PC-3 (cell line): ENCODE results near the gene RBM20. TPM values are rescaled to one million over a fixed set of nuclear protein-coding genes. Genes with fewer than 3 reads are reported as not detected.

Source experiments
- ATAC-seq: fragments of 200-7000 bp; cut with Tn5 transposase; 2 replicates; pipeline ENCODE4 v1.9.1; 2020; ENCODE audit warnings: mild to moderate bottlenecking, moderate library complexity
- BruUV-seq: library from RNA; stranded (reverse); fragments of 400-500 nt; replicated peaks from 2 replicates; lab custom pipeline; 2021; lab: Mats Ljungman, UMichigan
- CTCF ChIA-PET: fragments of 300-600 bp; sonication (Branson Sonifier 250); formaldehyde crosslinking; loops from one replicate; lab custom pipeline; 2022; ENCODE audit warnings: antibody characterized with exemption; lab: Charles Lee
- POLR2A ChIA-PET: fragments of 300-600 bp; sonication (Branson Sonifier 250); formaldehyde crosslinking; loops from one replicate; lab custom pipeline; 2022; ENCODE audit warnings: antibody characterized with exemption; ENCODE audit not compliant: unreplicated experiment; lab: Charles Lee
- DNase-seq: peaks from one replicate; pipeline ENCODE4 v3.0.0-alpha.2; 2015
- H2AFZ ChIP-seq: fragments of 300-600 bp; sonication (generic); 2 replicates; pipeline ENCODE4 v1.6.0; 2016; ENCODE audit warnings: antibody characterized with exemption, low read length
- H3F3A ChIP-seq: fragments of 300-600 bp; sonication (generic); one replicate; pipeline ENCODE4 v1.6.0; 2017; ENCODE audit warnings: antibody characterized with exemption, low read length, control low read depth, mild to moderate bottlenecking; ENCODE audit not compliant: unreplicated experiment
- H3K27ac ChIP-seq: fragments of 300-600 bp; sonication (generic); 2 replicates; pipeline ENCODE4 v1.5.1; 2016; ENCODE audit warnings: mild to moderate bottlenecking, low read length
- H3K27me3 ChIP-seq: fragments of 300-600 bp; sonication (generic); 2 replicates; pipeline ENCODE4 v1.6.1; 2016; ENCODE audit warnings: low read length, mixed read lengths
- H3K36me3 ChIP-seq: fragments of 300-600 bp; sonication (generic); 2 replicates; pipeline ENCODE4 v1.6.1; 2016; ENCODE audit warnings: low read depth, mixed run types, low read length, mixed read lengths
- H3K4me1 ChIP-seq: fragments of 300-600 bp; sonication (generic); 2 replicates; pipeline ENCODE4 v1.5.1; 2016; ENCODE audit warnings: low read length; ENCODE audit not compliant: insufficient read depth
- H3K4me2 ChIP-seq: fragments of 300-600 bp; sonication (generic); 2 replicates; pipeline ENCODE4 v1.6.0; 2016; ENCODE audit warnings: low read length
- H3K4me3 ChIP-seq: fragments of 300-600 bp; sonication (generic); 2 replicates; pipeline ENCODE4 v1.5.1; 2016; ENCODE audit warnings: mild to moderate bottlenecking, low read length, mixed read lengths
- H3K79me2 ChIP-seq: fragments of 300-600 bp; sonication (generic); 2 replicates; pipeline ENCODE4 v1.6.1; 2017; ENCODE audit warnings: low read length, mixed read lengths
- H3K9ac ChIP-seq: fragments of 300-600 bp; sonication (generic); 2 replicates; pipeline ENCODE4 v1.6.0; 2016; ENCODE audit warnings: mild to moderate bottlenecking, low read length
- H3K9me2 ChIP-seq: fragments of 300-600 bp; sonication (generic); replicated peaks from 2 replicates; pipeline ENCODE4 v1.6.1; 2016; ENCODE audit warnings: mixed run types, low read length, mixed read lengths
- H3K9me3 ChIP-seq: fragments of 300-600 bp; sonication (generic); 2 replicates; pipeline ENCODE4 v1.6.1; 2016; ENCODE audit warnings: low read length, mixed read lengths
- H4K20me1 ChIP-seq: fragments of 300-600 bp; sonication (generic); 2 replicates; pipeline ENCODE4 v1.6.1; 2016; ENCODE audit warnings: low read length, mixed read lengths
- EZH2 ChIP-seq: fragments of 300-600 bp; sonication (generic); IDR thresholded peaks from one replicate; pipeline ENCODE4 v1.6.1; 2017; ENCODE audit warnings: antibody characterized with exemption, mild to moderate bottlenecking, low read length; ENCODE audit not compliant: unreplicated experiment
- EZH2phosphoT487 ChIP-seq: fragments of 300-600 bp; sonication (generic); IDR thresholded peaks from 2 replicates; pipeline ENCODE4 v1.6.1; 2018; ENCODE audit warnings: mild to moderate bottlenecking, antibody characterized with exemption, low read length, borderline replicate concordance
- intact Hi-C: fragments of 100-400 bp; cut with micrococcal nuclease; formaldehyde crosslinking; loops from 2 replicates; pipeline ENCODE4 v1.9.0; 2023
- total RNA-seq: library from RNA; depleted of rRNA; stranded (reverse); fragments of >200 nt; gene quantifications from 2 replicates; pipeline ENCODE4 v1.2.3, GENCODE V29; 2014
- TF ChIP-seq, protein P1 (sequence below): fragments of 300-600 bp; sonication (generic); conservative IDR thresholded peaks from 2 replicates; pipeline ENCODE4 v1.5.1; 2017; ENCODE audit warnings: antibody characterized with exemption, low read depth, mild to moderate bottlenecking, low read length

RBM20 gene
- total RNA-seq, 1 experiment from 2014 or later = 0.40 TPM

DNA sequence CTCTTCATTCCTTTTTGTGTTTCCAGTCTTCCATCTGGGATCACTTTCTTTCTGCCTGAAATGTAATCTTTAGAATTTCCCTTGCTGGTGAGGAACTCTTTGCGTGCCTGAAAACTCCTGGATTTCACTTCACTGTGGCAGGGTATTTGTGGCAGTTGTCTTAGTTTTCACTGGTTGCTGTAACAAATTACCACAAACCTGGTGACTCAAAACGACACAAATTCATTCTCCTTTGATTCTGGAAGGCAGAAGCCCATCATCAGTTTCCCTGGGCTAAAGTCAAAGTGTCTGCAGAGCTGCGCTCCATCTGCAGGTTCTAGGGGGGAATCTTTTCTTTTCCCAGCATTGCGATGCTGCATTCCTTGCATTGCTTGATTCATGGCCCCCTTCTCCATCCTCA, 109.3 kb downstream of the RBM20 start:
- TF ChIP-seq, protein P1, sequence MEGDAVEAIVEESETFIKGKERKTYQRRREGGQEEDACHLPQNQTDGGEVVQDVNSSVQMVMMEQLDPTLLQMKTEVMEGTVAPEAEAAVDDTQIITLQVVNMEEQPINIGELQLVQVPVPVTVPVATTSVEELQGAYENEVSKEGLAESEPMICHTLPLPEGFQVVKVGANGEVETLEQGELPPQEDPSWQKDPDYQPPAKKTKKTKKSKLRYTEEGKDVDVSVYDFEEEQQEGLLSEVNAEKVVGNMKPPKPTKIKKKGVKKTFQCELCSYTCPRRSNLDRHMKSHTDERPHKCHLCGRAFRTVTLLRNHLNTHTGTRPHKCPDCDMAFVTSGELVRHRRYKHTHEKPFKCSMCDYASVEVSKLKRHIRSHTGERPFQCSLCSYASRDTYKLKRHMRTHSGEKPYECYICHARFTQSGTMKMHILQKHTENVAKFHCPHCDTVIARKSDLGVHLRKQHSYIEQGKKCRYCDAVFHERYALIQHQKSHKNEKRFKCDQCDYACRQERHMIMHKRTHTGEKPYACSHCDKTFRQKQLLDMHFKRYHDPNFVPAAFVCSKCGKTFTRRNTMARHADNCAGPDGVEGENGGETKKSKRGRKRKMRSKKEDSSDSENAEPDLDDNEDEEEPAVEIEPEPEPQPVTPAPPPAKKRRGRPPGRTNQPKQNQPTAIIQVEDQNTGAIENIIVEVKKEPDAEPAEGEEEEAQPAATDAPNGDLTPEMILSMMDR = no peak
- TF ChIP-seq EZH2phosphoT487 = no peak
- TF ChIP-seq EZH2 = no peak
- CTCF ChIA-PET = no interaction called here
- no peak overlapping the region for H3K4me3 ChIP-seq
- no TSS peak for BruUV-seq
- no peaks in the 10 kb centered on the region for H3K9me3 ChIP-seq
- ATAC-seq (no peak), DNase-seq (no peak)
- POLR2A ChIA-PET = no interaction called here
- no peaks in the 10 kb centered on the region for H3K27me3 ChIP-seq
- no peak overlapping the region for H3K27ac ChIP-seq
- H3F3A ChIP-seq = no peaks in the 10 kb centered on the region
- no peak overlapping the region for H3K4me2 ChIP-seq
- no peak overlapping the region for H3K9ac ChIP-seq
- H3K36me3 ChIP-seq = no peaks in the 10 kb centered on the region
- no peaks in the 10 kb centered on the region for H3K79me2 ChIP-seq
- no peaks in the 10 kb centered on the region for H3K9me2 ChIP-seq
- intact Hi-C loops = no loop called here
- H2AFZ ChIP-seq = no peak overlapping the region
- no peaks in the 10 kb centered on the region for H4K20me1 ChIP-seq
- H3K4me1 ChIP-seq = peaks cover 9% of the 10 kb centered on the region

DNA sequence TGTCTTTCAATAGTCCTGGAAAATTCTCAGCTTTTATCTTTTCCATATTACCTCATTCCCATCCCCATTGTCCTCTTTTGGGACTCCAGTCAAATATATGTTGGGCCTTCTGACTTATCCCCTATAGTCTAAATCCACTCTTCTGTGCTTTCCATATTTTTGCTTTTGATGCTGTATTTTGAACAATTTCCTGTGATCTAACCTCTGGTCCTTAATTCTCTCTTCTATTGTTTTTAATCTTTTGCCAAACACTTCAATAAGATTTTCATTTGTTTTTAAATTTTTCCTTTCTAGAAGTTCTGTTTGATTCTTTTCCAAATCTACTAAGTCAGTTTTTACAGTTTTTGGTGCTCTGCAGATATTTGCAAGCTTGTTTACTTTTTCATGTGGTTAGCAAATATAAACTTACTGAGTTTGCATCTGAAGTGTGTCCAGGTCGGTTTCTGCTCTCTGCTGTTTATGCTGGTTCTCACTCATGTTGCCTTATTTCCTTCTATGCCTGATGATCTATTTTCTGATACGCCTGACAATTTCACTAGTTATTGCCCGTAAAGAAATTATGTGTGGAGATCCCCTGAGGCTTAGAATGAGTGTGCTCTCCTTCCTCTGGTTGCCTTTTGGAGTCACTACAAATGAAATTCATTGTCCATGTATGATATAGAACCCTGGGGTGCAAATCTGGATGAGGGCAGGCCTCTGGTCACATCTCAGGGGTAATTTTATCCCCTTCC, 110.4 kb downstream of the RBM20 start:
- Histone ChIP-seq H3K36me3 (no peaks in the 10 kb centered on the region), H3K79me2 (no peaks in the 10 kb centered on the region), H3F3A (no peaks in the 10 kb centered on the region), H3K27me3 (no peaks in the 10 kb centered on the region), H3K4me2 (no peak overlapping the region), H2AFZ (no peak overlapping the region), H3K4me3 (no peak overlapping the region), H3K9me3 (no peaks in the 10 kb centered on the region), H3K9ac (no peak overlapping the region), H3K4me1 (peaks cover 18% of the 10 kb centered on the region), H3K9me2 (no peaks in the 10 kb centered on the region), H3K27ac (no peak overlapping the region), H4K20me1 (no peaks in the 10 kb centered on the region)
- DNase-seq = no peak
- POLR2A ChIA-PET = no interaction called here
- no TSS peak for BruUV-seq
- CTCF ChIA-PET = interaction anchor here (0.6 kb wide), 1 partner anchor 528 kb away, joined by 4 read pairs; no protein-coding TSS in a partner anchor
- intact Hi-C loops = loop anchor here (5.0 kb wide), 1 partner anchor 133 kb away; no protein-coding TSS in a partner anchor
- TF ChIP-seq EZH2phosphoT487 (no peak), EZH2 (no peak)
- TF ChIP-seq, protein P1 = no peak
- ATAC-seq = no peak

DNA sequence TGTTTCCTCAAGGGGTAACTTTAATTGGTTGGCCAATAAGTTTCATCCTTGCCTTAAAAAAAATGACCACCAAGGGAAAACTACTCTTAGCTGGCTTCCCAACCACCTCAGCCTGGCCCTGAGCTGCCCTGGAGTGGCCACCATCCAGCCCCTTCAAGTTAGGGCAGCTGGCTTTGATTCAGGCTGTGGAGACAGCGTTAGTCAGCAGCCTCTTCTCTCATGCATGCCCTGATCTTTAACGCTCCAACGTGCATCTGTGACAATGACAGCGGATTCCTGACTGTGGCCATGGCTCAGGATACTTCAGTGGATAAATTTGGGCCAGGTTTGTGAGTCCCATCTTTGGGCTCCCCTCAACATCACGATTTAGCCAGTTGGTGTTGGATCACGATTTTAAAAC, 111.6 kb downstream of the RBM20 start:
- no peak overlapping the region for H3K27ac ChIP-seq
- H3K36me3 ChIP-seq = no peaks in the 10 kb centered on the region
- ATAC-seq = no peak
- no peak for TF ChIP-seq EZH2
- TF ChIP-seq EZH2phosphoT487 = no peak
- TF ChIP-seq, protein P1 = no peak
- CTCF ChIA-PET = interaction anchor here (0.6 kb wide), 1 partner anchor 46 kb away, joined by 3 read pairs; no protein-coding TSS in a partner anchor
- no peaks in the 10 kb centered on the region for H3K79me2 ChIP-seq
- H3F3A ChIP-seq = no peaks in the 10 kb centered on the region
- no peaks in the 10 kb centered on the region for H3K9me3 ChIP-seq
- intact Hi-C loops = loop anchor here (5.0 kb wide), 1 partner anchor 132 kb away; no protein-coding TSS in a partner anchor
- peaks cover 18% of the 10 kb centered on the region for H3K4me1 ChIP-seq
- H3K9ac ChIP-seq = no peak overlapping the region
- BruUV-seq = no TSS peak
- H3K4me2 ChIP-seq = no peak overlapping the region
- no peaks in the 10 kb centered on the region for H4K20me1 ChIP-seq
- POLR2A ChIA-PET = interaction anchor here (0.7 kb wide), 1 partner anchor 72 kb away, joined by 4 read pairs; no protein-coding TSS in a partner anchor
- no peak overlapping the region for H3K4me3 ChIP-seq
- DNase-seq = no peak
- H2AFZ ChIP-seq = no peak overlapping the region
- H3K9me2 ChIP-seq = no peaks in the 10 kb centered on the region
- no peaks in the 10 kb centered on the region for H3K27me3 ChIP-seq
